Stimulated activated CD4-positive, alpha-beta T cell treated with anti-CD3 and anti-CD28 coated beads, Interleukin-15, amount 100 ng/mL, for 1 hour (primary cell): ENCODE results near the gene PDHX.

Source experiments
- DNase-seq, 2 donors: peaks; one replicate each; pipeline ENCODE4 v3.0.0-alpha.2; 2020; ENCODE audit warnings: low read depth in 1 of 2, low spot score in 1 of 2

PDHX gene

DNA sequence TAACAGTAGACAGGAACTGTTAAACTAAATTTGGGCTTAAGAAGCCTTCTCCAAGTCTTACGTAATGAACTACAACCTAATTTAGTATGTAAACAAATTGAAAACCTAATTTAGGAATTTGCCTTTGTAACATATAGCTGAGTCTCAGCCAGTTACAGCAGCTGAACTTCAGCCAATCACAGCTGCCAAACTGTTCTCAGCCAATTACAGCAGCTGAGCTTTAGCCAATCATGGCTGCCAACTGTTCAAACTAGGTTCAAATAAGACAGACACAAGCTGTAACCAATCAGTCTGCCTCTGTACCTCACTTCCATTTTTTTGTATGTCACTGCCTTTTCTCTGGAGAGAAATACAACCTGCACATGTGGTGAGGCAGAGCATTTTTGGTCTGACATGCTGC, 127.5 kb downstream of the PDHX start:
- no peak for DNase-seq

DNA sequence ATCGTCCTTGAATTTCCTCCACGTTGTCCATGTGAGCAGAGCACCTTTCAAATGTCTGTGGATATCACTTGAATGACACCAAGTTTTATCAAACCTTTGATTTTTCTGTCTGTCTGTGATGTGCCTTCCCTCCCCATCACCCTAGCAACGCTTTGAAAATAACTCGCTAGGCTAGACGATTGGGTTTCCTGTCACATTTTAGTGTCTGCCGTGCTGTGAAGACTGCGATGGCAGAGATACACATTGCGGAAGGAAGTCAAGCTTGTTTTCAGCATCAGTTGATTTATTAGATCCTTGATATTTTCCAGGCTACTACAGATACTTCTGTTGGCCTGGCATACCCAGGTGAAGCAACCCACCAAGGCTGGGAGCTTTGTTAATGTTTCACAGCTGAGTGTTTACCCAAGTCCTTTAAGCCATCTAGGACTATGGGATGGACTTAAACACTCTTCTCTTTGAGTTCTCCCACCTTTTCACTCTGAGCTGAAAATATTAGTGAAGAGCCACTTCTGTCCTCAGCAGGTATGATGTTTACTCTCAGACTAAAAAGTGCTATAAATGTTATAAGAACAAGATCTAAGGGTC, 128.9 kb downstream of the PDHX start:
- peak in 1 of 2 donors; percentile 63 for DNase-seq
